Activated T-helper 2 cell treated with anti-CD3 and anti-CD28 coated beads, Interferon-gamma antibody, Interleukin-2, Interleukin-4, amounts not matched to agents 10 μg/mL and 5 μg/mL and 100 μg/mL, durations not matched to agents 14 hours and 24 hours and 36 hours (primary cell): ENCODE results near the gene TRIO. TPM values are rescaled to one million over a fixed set of nuclear protein-coding genes. Genes with fewer than 3 reads are reported as not detected.

Source experiments
- DNase-seq: peaks from one replicate; pipeline ENCODE4 v3.0.0; 2021; ENCODE audit warnings: low spot score
- H3K27ac Mint-ChIP-seq: one replicate; pipeline ENCODE4 v1.8.0; 2021; ENCODE audit warnings: mixed read lengths
- H3K27me3 Mint-ChIP-seq: one replicate; pipeline ENCODE4 v1.8.0; 2021; ENCODE audit warnings: low read depth, mixed read lengths
- H3K36me3 Mint-ChIP-seq: one replicate; pipeline ENCODE4 v1.8.0; 2021; ENCODE audit warnings: low read depth, mixed read lengths
- H3K4me1 Mint-ChIP-seq: one replicate; pipeline ENCODE4 v1.8.0; 2021; ENCODE audit warnings: low read depth, mixed read lengths
- H3K4me3 Mint-ChIP-seq: one replicate; pipeline ENCODE4 v1.8.0; 2021; ENCODE audit warnings: low read depth, mild to moderate bottlenecking, moderate library complexity, mixed read lengths
- H3K9me3 Mint-ChIP-seq: one replicate; pipeline ENCODE4 v1.8.0; 2021; ENCODE audit warnings: mixed read lengths
- intact Hi-C: fragments of 100-400 bp; cut with micrococcal nuclease; formaldehyde crosslinking; loops from one replicate; pipeline ENCODE4 v1.15.1; 2023
- total RNA-seq: library from RNA; stranded (reverse); gene quantifications from 2 replicates; pipeline ENCODE4 v1.2.3, GENCODE V29; 2022

Gene TRIO
- total RNA-seq, 1 donor from 2014 or later: 28.7 TPM

- no peak for DNase-seq
- Mint-ChIP-seq H3K36me3 (no peaks in the 10 kb centered on the region), H3K9me3 (no peaks in the 10 kb centered on the region), H3K4me3 (no peak overlapping the region), H3K4me1 (no peaks in the 10 kb centered on the region), H3K27ac (no peak overlapping the region), H3K27me3 (peaks cover 6% of the 10 kb centered on the region)
- intact Hi-C loops: no loop called here
These were observed 155.1 kb downstream of the TRIO start for GRCh38 chr5:14298126-14298847.

DNA sequence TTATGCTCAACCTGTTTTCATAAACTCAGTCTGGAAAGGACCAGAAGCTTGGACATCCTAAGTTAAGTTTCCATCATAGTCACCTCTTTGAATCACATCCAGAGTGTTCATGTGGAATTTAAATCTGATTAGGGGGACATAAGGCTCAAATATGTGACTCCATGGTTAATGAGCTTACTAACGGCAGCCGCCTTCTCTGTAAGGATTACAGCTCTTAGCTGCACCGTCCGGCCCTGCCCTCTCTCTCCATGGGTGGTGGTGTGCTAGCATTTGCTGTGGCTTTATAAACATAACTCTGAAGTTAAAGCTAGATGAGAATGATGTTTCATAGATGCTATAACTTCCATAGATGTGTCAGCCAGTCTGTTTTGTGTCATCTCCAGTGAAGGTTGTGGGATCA, 156.5 kb downstream of the TRIO start:
- no peaks in the 10 kb centered on the region for H3K9me3 Mint-ChIP-seq
- no peak overlapping the region for H3K27ac Mint-ChIP-seq
- peaks cover 6% of the 10 kb centered on the region for H3K27me3 Mint-ChIP-seq
- no peaks in the 10 kb centered on the region for H3K4me1 Mint-ChIP-seq
- no peak overlapping the region for H3K4me3 Mint-ChIP-seq
- no peak for DNase-seq
- intact Hi-C loops: no loop called here
- H3K36me3 Mint-ChIP-seq: no peaks in the 10 kb centered on the region

DNA sequence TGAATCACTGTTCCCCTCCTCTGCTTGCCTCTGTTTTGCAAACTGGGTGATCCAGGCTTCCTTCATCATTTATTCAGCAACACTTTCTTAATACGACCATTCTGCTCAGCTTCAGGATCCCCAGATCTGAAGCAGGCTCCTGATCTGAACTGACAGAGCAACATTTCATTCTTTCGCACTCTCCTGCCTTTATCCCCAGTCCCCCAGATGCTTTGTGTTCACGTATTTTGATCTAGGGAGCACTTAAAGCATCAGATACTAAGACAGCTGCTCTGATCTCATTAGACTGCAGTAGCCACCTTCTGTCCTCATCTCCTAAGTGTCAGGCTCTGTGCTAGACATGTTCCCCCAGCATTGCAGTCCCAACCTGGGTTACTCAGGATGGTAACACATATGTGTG, 158.0 kb downstream of the TRIO start:
- intact Hi-C loops: no loop called here
- H3K9me3 Mint-ChIP-seq: no peaks in the 10 kb centered on the region
- H3K27me3 Mint-ChIP-seq: peaks cover 1% of the 10 kb centered on the region
- H3K36me3 Mint-ChIP-seq: no peaks in the 10 kb centered on the region
- DNase-seq: no peak
- H3K4me1 Mint-ChIP-seq: no peaks in the 10 kb centered on the region
- no peak overlapping the region for H3K4me3 Mint-ChIP-seq
- H3K27ac Mint-ChIP-seq: no peak overlapping the region

DNA sequence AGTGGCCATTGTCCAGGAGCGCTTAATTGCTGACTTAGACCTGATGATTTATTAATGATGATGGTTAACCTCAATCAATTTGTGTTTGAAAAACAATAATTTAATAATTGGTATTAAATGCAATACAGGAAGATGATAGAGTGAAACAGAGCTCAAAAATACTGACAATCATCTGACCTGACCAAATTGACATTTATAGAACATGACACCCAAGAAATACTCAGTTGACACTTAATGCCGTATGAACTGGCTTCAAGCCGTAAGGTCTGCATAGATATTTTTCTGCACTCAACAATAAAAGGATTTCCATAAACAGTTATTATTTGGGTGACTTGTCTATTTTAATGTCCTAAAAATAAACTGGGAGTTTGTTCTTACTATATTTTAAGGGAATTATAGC, 159.2 kb downstream of the TRIO start:
- no peak for DNase-seq
- peaks cover 1% of the 10 kb centered on the region for H3K27me3 Mint-ChIP-seq
- H3K36me3 Mint-ChIP-seq: no peaks in the 10 kb centered on the region
- H3K4me1 Mint-ChIP-seq: no peaks in the 10 kb centered on the region
- no peak overlapping the region for H3K27ac Mint-ChIP-seq
- intact Hi-C loops: no loop called here
- H3K9me3 Mint-ChIP-seq: no peaks in the 10 kb centered on the region
- H3K4me3 Mint-ChIP-seq: no peak overlapping the region

DNA sequence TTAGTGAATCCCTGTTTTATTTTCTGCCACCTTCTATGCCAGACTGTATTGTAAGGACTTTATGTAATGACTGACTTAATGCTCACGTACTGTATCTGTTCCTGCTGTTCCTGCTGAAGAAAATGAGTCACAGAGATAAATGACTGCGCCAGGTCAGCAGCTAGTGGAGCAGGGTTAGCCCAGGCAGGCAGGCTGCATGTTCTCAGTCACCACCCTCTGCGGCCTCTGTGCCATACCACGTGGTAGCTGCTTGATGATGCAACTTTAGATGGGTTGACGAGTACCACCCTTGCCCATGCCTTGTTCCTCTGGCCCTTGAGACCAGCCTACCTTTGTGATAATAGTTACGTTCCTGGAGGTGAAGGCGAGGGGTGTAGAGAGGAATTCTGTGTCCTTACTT, 161.9 kb downstream of the TRIO start:
- Mint-ChIP-seq H3K9me3 (no peaks in the 10 kb centered on the region), H3K4me1 (no peaks in the 10 kb centered on the region), H3K36me3 (no peaks in the 10 kb centered on the region), H3K4me3 (no peak overlapping the region), H3K27me3 (no peaks in the 10 kb centered on the region), H3K27ac (no peak overlapping the region)
- DNase-seq: no peak
- intact Hi-C loops: no loop called here

GRCh38 chr5:14306329-14306815, 163.2 kb downstream of the TRIO start:
- Mint-ChIP-seq H3K27ac (no peak overlapping the region), H3K4me3 (no peak overlapping the region), H3K27me3 (no peaks in the 10 kb centered on the region), H3K4me1 (no peaks in the 10 kb centered on the region), H3K9me3 (no peaks in the 10 kb centered on the region), H3K36me3 (no peaks in the 10 kb centered on the region)
- DNase-seq: no peak
- intact Hi-C loops: no loop called here

DNA sequence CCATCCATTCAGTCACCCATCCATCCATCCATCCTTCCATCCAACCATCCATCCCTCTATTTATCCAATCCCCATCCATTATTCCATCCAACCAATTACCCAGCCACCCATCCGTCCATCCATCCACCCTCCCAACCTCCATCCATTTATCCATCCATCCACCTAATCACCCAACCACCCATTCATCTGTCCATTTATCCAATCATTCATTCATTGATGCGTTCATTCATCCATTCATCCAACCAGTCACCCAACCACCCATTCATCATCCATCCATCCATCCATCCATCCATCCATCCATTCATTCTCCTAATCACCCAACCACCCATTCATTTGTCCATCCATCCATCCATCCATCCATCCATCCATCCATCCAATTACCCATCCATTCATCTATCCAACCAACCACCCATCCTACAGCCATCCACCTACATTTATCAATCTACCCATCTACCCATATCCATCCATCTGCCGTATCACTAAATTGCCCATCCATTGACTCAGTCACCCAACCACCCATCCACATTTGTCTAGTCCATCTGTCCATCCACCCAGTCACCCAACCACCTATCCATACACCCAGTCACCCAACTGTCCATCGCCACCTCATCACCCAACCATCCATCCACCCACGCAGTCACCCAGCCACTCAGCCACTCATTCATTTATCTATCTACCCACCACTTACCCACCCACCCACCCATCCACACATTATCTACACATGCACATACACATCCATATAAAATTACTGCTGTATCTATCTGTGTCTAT, 165.4 kb downstream of the TRIO start:
- no peak for DNase-seq
- Mint-ChIP-seq H3K36me3 (no peaks in the 10 kb centered on the region), H3K27ac (no peak overlapping the region), H3K9me3 (no peaks in the 10 kb centered on the region), H3K4me3 (no peak overlapping the region), H3K4me1 (no peaks in the 10 kb centered on the region), H3K27me3 (peaks cover 1% of the 10 kb centered on the region)
- intact Hi-C loops: no loop called here

DNA sequence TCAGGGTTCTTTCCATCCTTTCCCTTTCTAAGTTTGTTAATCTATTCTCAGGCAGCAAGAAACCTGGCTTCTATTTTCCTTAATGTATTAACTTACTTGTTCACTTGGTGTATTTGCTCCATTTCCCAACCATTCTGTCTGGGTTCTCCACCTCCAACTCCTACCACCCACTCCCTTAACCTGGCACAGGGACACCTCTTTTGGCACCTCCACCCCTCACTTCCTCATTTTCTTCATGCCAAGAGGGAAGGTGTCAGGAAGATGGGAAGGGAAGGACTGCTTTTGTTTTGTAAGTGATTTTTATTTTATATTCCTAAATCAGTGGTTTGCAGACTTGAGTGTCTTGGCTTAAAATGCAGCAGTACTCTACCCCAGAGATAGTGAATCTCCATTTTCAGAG, 166.1 kb downstream of the TRIO start:
- intact Hi-C loops: no loop called here
- Mint-ChIP-seq H3K27ac (no peak overlapping the region), H3K9me3 (no peaks in the 10 kb centered on the region), H3K4me3 (no peak overlapping the region), H3K27me3 (peaks cover 1% of the 10 kb centered on the region), H3K36me3 (no peaks in the 10 kb centered on the region), H3K4me1 (no peaks in the 10 kb centered on the region)
- DNase-seq: no peak

DNA sequence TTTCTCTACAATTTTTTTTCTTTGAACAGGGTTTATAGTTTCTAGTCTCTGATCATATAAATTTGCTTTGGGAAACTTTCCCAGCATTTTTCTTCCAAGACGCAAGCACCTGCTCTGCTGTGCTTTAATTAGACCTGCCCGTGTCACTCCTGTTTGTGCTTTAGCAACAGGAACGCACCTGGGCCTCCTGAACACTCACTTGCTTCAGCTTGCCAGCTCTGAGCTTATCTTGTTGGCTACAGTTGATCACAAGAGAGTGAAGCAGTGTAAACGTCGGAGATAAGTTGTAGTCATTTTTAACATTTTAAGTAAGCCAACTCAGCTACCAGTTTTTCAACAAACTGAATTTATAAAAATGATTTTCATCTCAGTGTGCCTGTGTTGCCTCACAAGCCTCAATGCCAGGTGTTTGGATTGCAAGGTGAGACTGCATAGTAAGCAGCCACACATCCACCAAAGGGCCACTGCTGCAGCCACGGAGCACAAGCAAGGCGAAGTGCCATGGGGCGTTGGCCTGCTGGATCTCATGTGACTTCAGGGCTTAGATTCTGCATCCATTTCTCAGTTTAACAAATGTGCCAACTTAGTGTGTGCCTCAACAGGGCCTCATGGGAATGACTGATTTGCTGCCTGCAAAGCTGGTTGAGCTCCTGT, 166.9 kb downstream of the TRIO start:
- H3K4me1 Mint-ChIP-seq: no peaks in the 10 kb centered on the region
- no peak for DNase-seq
- no peak overlapping the region for H3K4me3 Mint-ChIP-seq
- no peak overlapping the region for H3K27ac Mint-ChIP-seq
- no peaks in the 10 kb centered on the region for H3K36me3 Mint-ChIP-seq
- H3K27me3 Mint-ChIP-seq: peaks cover 1% of the 10 kb centered on the region
- intact Hi-C loops: no loop called here
- H3K9me3 Mint-ChIP-seq: no peaks in the 10 kb centered on the region

DNA sequence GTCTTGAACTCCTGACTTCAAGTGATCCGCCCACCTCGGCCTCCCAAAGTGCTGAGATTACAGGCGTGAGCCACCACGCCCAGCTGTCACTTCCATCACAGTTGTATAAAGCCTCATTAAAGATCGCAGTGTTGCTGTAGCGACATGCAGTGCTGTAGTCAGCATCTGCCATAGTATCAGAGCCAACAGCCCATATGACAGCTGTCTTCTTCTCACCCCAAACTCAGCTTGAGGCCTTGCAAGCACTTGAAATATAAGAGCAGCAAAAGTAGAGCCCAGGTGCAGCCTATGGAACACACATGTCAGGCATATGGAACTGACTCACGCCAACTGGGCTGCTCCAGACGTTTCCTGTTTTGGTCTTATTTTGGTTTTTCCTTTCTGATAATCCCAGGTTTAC, 167.8 kb downstream of the TRIO start:
- Mint-ChIP-seq H3K27me3 (peaks cover 1% of the 10 kb centered on the region), H3K9me3 (no peaks in the 10 kb centered on the region), H3K4me1 (no peaks in the 10 kb centered on the region), H3K27ac (no peak overlapping the region), H3K36me3 (no peaks in the 10 kb centered on the region), H3K4me3 (no peak overlapping the region)
- intact Hi-C loops: no loop called here
- DNase-seq: no peak

DNA sequence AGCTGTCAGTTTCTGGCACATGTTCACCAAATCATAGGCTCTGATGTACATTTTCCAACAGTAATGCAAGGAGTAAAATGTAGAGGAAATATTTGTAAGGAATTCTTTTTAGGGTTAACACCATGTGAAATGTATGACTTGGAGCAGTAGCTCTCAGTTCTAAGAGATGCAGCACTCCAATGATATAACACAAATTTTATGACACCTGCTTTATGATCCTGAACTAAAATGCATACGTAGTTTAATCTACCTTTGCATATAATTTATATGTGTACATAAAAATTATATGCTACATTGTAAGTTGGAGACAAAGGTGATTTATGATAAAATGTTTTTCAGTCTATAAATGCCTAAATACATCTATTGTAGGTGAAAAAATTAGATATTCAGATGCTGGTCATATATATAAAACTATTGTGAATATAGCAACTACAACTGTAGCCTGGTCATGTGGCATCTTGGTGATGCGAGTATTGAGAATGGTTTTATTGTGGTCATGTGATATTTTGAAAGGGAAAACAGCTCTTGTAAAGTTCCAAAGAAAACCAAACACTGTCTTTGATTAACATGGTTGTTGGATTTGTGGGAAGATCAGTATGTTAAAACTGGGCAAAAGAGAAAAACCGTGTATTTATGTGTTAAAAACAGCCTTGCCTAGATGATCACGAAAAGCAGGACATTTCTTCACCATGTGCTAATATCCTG, 171.0 kb downstream of the TRIO start:
- Mint-ChIP-seq H3K4me3 (no peak overlapping the region), H3K9me3 (no peaks in the 10 kb centered on the region), H3K27ac (no peak overlapping the region), H3K36me3 (no peaks in the 10 kb centered on the region), H3K27me3 (peaks cover 1% of the 10 kb centered on the region), H3K4me1 (no peaks in the 10 kb centered on the region)
- intact Hi-C loops: no loop called here
- no peak for DNase-seq

DNA sequence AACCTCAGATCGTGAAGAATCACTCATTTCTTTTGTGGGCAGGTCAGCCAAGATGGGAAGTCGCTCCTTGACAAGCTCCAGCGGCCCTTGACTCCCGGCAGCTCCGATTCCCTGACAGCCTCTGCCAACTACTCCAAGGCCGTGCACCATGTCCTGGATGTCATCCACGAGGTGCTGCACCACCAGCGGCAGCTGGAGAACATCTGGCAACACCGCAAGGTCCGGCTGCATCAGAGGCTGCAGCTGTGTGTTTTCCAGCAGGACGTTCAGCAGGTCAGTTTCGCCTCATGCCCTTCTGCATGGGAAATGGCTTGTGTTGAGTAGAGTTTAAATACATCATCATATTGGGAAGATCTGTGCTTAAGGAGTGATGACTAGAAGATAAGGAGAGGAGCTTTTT, 173.3 kb downstream of the TRIO start:
- H3K36me3 Mint-ChIP-seq: no peaks in the 10 kb centered on the region
- no peaks in the 10 kb centered on the region for H3K9me3 Mint-ChIP-seq
- DNase-seq: no peak
- H3K4me3 Mint-ChIP-seq: no peak overlapping the region
- peaks cover under 1% of the 10 kb centered on the region for H3K27me3 Mint-ChIP-seq
- H3K27ac Mint-ChIP-seq: no peak overlapping the region
- no peaks in the 10 kb centered on the region for H3K4me1 Mint-ChIP-seq
- intact Hi-C loops: no loop called here
